Lung (tissue), 12 donors: ENCODE measurements around the gene CLN3. TPM values are rescaled to one million over a fixed set of nuclear protein-coding genes. Genes with fewer than 3 reads are reported as not detected.

ENCODE experiments used
- ATAC-seq: fragments of 200-7000 bp; cut with Tn5 transposase; one replicate; pipeline ENCODE4 v1.9.1; 2020; ENCODE audit warnings: moderate number of reproducible peaks; ENCODE audit not compliant: insufficient read depth, low FRiP score
- DNase-seq, 3 donors: peaks; one replicate each; pipeline ENCODE4 v3.0.0-alpha.2; 2013 to 2017
- H3K27ac ChIP-seq, 2 donors: one replicate each; pipeline ENCODE4 v1.5.1; 2013; ENCODE audit warnings: mild to moderate bottlenecking in 2 of 2, moderate library complexity in 2 of 2, control low read depth in 1 of 2, inconsistent platforms in 1 of 2, low read depth in 1 of 2, low read length in 1 of 2
- H3K27me3 ChIP-seq, 3 donors: one replicate each; pipeline ENCODE4 v1.5.1; 2013; ENCODE audit warnings: low read length in 2 of 3; ENCODE audit not compliant: control insufficient read depth in 3 of 3, insufficient read depth in 3 of 3
- H3K36me3 ChIP-seq, 4 donors: one replicate each; pipeline ENCODE4 v1.5.1; 2013; ENCODE audit warnings: low read length in 4 of 4, mild to moderate bottlenecking in 1 of 4, moderate library complexity in 1 of 4; ENCODE audit not compliant: control insufficient read depth in 4 of 4, insufficient read depth in 4 of 4
- H3K4me1 ChIP-seq, 5 donors: one replicate each; pipeline ENCODE4 v1.5.1; 2013; ENCODE audit warnings: low read length in 5 of 5, mild to moderate bottlenecking in 2 of 5, moderate library complexity in 1 of 5; ENCODE audit not compliant: control insufficient read depth in 5 of 5, insufficient read depth in 5 of 5
- H3K4me3 ChIP-seq: one replicate; pipeline ENCODE4 v1.5.1; 2013; ENCODE audit warnings: mild to moderate bottlenecking, control low read depth, moderate library complexity
- H3K9ac ChIP-seq, 2 donors: one replicate each; pipeline ENCODE4 v1.5.1; 2013; ENCODE audit warnings: low read length in 2 of 2, control low read depth in 1 of 2; ENCODE audit not compliant: insufficient read depth in 1 of 2
- H3K9me3 ChIP-seq, 4 donors: one replicate each; pipeline ENCODE4 v1.5.1; 2013; ENCODE audit warnings: low read length in 3 of 4, mild to moderate bottlenecking in 1 of 4, moderate library complexity in 1 of 4; ENCODE audit not compliant: control insufficient read depth in 4 of 4, insufficient read depth in 3 of 4
- WGBS, 2 donors: extraction: QIAGEN DNeasy Blood & Tissue Kit; methylation state at CpG; one replicate each; pipeline ENCODE4 v1.1.7; 2013; 5-methylcytosine and 5-hydroxymethylcytosine counted together
- polyA plus RNA-seq, 2 donors: library from polyadenylated mRNA; stranded (reverse); fragments of 200-250 nt; gene quantifications; one replicate each; pipeline ENCODE4 v1.2.1, GENCODE V29; 2013
- total RNA-seq, 2 donors: library from RNA; depleted of rRNA in 1 of 2; stranded (reverse); fragments of >200 nt in 1 of 2; gene quantifications; one replicate each; pipeline ENCODE4 v1.2.1, GENCODE V29; 2014 to 2021
- TF ChIP-seq, protein P1 (sequence below): IDR thresholded peaks from 2 replicates; pipeline ENCODE4 v1.5.1; 2012; ENCODE audit warnings: mild to moderate bottlenecking; ENCODE audit errors: control extremely low read depth, extremely low read depth
- donor health status: control.
- donor health status: control.
- donor health status: Bipolar disorder and iron deficiency.
- donor health status: healthy.
- donor health status: DM: yes; HTN: yes; CAD: no.

Gene CLN3
- total and polyA plus RNA-seq, 4 donors = 42.4 to 64.8 (median 56.2) TPM

DNA sequence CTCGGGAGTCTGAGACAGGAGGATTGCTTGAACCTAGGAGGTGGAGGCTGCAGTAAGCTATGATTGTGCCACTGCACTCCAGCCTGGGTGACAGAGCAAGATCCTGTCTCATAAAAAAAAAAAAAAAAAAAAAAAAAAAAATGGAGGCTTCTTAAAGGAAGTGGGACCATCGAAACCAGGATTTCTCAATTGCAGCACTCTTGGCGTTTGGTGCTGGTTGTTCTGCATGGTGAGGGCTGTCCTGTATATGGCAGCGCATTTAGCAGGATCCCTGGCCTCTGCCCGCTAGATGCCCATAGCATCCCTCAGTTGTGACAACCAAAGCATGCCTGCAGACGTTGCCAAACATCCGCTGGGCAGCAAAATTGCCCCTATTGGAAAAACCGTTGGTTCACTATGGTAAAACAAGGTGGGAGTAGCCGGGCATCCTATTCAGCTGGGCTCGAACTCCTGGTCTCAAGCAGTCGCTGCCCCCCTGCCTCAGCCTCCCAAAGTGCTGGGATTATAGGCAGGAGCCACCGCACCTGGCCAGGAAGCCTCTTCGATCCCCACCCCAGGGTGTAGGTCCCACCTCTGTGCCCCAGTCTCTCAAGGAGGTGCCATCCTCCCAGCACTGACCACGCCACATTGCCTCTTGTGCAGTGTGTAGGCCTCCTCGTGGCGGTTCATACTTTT is 13.2 kb downstream of the CLN3 start:
- Histone ChIP-seq H3K9ac (no peak overlapping the region), H3K9me3 (no peaks in the 10 kb centered on the region), H3K4me3 (no peak overlapping the region), H3K4me1 (no peaks in the 10 kb centered on the region), H3K36me3 (peaks cover 7 to 50% (median 11%) of the 10 kb centered on the region in 4 donors), H3K27ac (no peak overlapping the region), H3K27me3 (no peaks in the 10 kb centered on the region)
- TF ChIP-seq, protein P1, sequence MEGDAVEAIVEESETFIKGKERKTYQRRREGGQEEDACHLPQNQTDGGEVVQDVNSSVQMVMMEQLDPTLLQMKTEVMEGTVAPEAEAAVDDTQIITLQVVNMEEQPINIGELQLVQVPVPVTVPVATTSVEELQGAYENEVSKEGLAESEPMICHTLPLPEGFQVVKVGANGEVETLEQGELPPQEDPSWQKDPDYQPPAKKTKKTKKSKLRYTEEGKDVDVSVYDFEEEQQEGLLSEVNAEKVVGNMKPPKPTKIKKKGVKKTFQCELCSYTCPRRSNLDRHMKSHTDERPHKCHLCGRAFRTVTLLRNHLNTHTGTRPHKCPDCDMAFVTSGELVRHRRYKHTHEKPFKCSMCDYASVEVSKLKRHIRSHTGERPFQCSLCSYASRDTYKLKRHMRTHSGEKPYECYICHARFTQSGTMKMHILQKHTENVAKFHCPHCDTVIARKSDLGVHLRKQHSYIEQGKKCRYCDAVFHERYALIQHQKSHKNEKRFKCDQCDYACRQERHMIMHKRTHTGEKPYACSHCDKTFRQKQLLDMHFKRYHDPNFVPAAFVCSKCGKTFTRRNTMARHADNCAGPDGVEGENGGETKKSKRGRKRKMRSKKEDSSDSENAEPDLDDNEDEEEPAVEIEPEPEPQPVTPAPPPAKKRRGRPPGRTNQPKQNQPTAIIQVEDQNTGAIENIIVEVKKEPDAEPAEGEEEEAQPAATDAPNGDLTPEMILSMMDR = no peak
- 81 to 89% methylated on average over 16 of the region's 16 CpGs for WGBS, 2 donors
- ATAC-seq = no peak
- no peak for DNase-seq

- TF ChIP-seq, protein P1 = no peak
- Histone ChIP-seq H3K27me3 (no peaks in the 10 kb centered on the region), H3K36me3 (peaks cover 7 to 46% (median 10%) of the 10 kb centered on the region in 4 donors), H3K9me3 (no peaks in the 10 kb centered on the region), H3K4me1 (no peaks in the 10 kb centered on the region), H3K4me3 (no peak overlapping the region), H3K9ac (no peak overlapping the region), H3K27ac (no peak overlapping the region)
- DNase-seq (no peak), ATAC-seq (no peak)
- 93 to 96% methylated on average over 14 of the region's 14 CpGs for WGBS, 2 donors
Observed at GRCh38 chr16:28477311-28477920, 14.5 kb downstream of the CLN3 start.

DNA sequence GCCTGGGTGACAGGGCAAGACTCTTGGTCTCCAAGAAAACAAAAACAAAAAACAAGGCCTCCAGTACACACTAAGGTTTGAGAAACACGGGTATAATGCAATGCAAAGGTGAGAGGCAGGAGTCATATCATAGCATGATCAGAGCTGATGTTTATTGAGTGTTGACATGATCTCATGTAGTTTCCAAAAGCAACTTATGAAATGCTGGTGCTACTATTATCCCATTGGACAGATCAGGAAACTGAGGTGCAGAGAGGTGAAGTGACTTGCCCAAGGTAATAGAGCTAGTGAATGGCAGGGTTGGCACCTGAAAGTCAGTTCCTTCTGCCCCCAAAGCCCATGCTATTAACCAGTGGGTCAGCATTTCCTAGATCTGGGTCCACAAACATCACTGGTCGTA is 16.7 kb downstream of the CLN3 start:
- H3K9ac ChIP-seq = no peak overlapping the region
- no peaks in the 10 kb centered on the region for H3K9me3 ChIP-seq
- TF ChIP-seq, protein P1 = no peak
- no peak for DNase-seq
- no peaks in the 10 kb centered on the region for H3K27me3 ChIP-seq
- no peak overlapping the region for H3K27ac ChIP-seq
- 95 to 100% methylated on average over 2 of the region's 2 CpGs for WGBS, 2 donors
- no peaks in the 10 kb centered on the region for H3K4me1 ChIP-seq
- H3K36me3 ChIP-seq = peaks cover 3 to 34% (median 7%) of the 10 kb centered on the region in 4 donors
- H3K4me3 ChIP-seq = no peak overlapping the region
- no peak for ATAC-seq
